ENCODE results near the gene LDLRAD4. TPM values are rescaled to one million over a fixed set of nuclear protein-coding genes. Genes with fewer than 3 reads are reported as not detected.
A peak's percentile ranks its signal among the peaks of the same experiment; 100 is the strongest.

LDLRAD4 gene
- total RNA-seq, 1 donor: 0.43 TPM

GRCh38 chr18:13456736-13457271 is 238.2 kb downstream of the LDLRAD4 start:
- H3K4me3 ChIP-seq (ENCODE audit: low read depth, low read length): no peak overlapping the region
- DNase-seq (ENCODE audit: low read depth): no peak
- TF ChIP-seq CTCF (IDR thresholded peaks at IDR 0.05; ENCODE audit: insufficient read depth, low read depth, low read length): no peak

GRCh38 chr18:13457327-13457726 is 238.8 kb downstream of the LDLRAD4 start:
- H3K4me3 ChIP-seq (ENCODE audit: low read depth, low read length): no peak overlapping the region
- no peak for TF ChIP-seq CTCF (IDR thresholded peaks at IDR 0.05; ENCODE audit: insufficient read depth, low read depth, low read length)
- DNase-seq (ENCODE audit: low read depth): no peak

GRCh38 chr18:13460946-13461345 is 242.4 kb downstream of the LDLRAD4 start:
- no peak overlapping the region for H3K4me3 ChIP-seq (ENCODE audit: low read depth, low read length)
- TF ChIP-seq CTCF (IDR thresholded peaks at IDR 0.05; ENCODE audit: insufficient read depth, low read depth, low read length): no peak
- DNase-seq (ENCODE audit: low read depth): no peak

- TF ChIP-seq CTCF (IDR thresholded peaks at IDR 0.05; ENCODE audit: insufficient read depth, low read depth, low read length): no peak
- H3K4me3 ChIP-seq (ENCODE audit: low read depth, low read length): no peak overlapping the region
- peak; percentile 3 for DNase-seq (ENCODE audit: low read depth)
Observed at GRCh38 chr18:13461469-13461868, 242.9 kb downstream of the LDLRAD4 start.

- TF ChIP-seq CTCF (IDR thresholded peaks at IDR 0.05; ENCODE audit: insufficient read depth, low read depth, low read length): no peak
- no peak for DNase-seq (ENCODE audit: low read depth)
- no peak overlapping the region for H3K4me3 ChIP-seq (ENCODE audit: low read depth, low read length)
Observed at GRCh38 chr18:13461936-13462335, 243.4 kb downstream of the LDLRAD4 start.

- H3K4me3 ChIP-seq (ENCODE audit: low read depth, low read length): no peak overlapping the region
- no peak for TF ChIP-seq CTCF (IDR thresholded peaks at IDR 0.05; ENCODE audit: insufficient read depth, low read depth, low read length)
- no peak for DNase-seq (ENCODE audit: low read depth)
Observed at GRCh38 chr18:13462686-13463085, 244.1 kb downstream of the LDLRAD4 start.

GRCh38 chr18:13463526-13464210 is 245.1 kb downstream of the LDLRAD4 start:
- DNase-seq (ENCODE audit: low read depth): no peak
- no peak for TF ChIP-seq CTCF (IDR thresholded peaks at IDR 0.05; ENCODE audit: insufficient read depth, low read depth, low read length)
- no peak overlapping the region for H3K4me3 ChIP-seq (ENCODE audit: low read depth, low read length)

Measured in fibroblast of villous mesenchyme (primary cell).